H1 (cell line): ENCODE results near the gene RUSC2. TPM values are rescaled to one million over a fixed set of nuclear protein-coding genes. Genes with fewer than 3 reads are reported as not detected.

Experiments used
- CTCF ChIA-PET: fragments of 300-600 bp; sonication (Branson Sonifier 250); formaldehyde crosslinking; loops from one replicate; lab custom pipeline; 2021; ENCODE audit not compliant: partially characterized antibody; lab: Charles Lee
- POLR2A ChIA-PET: fragments of 300-600 bp; sonication (Branson Sonifier 250); formaldehyde crosslinking; loops from one replicate; lab custom pipeline; 2021; ENCODE audit warnings: inconsistent platforms; ENCODE audit not compliant: partially characterized antibody; lab: Charles Lee
- DNase-seq, 2 experiments: peaks; one replicate each; pipeline versions ENCODE4 v3.0.0 to v3.0.0-alpha.2; 2010 to 2022; ENCODE audit warnings: low spot score in 2 of 2, low read depth in 1 of 2, mixed read lengths in 1 of 2
- FAIRE-seq: peaks from 2 replicates; lab custom pipeline; 2011; peaks lifted over from hg19 to GRCh38; lab: Jason Lieb, UNC
- H2AFZ ChIP-seq: 2 replicates; pipeline ENCODE4 v1.8.1; 2012; ENCODE audit warnings: low read length, inconsistent platforms
- H2AK5ac ChIP-seq: 2 replicates; pipeline ENCODE4 v1.6.1; 2013; ENCODE audit warnings: low read depth, low read length
- H2BK120ac ChIP-seq: replicated peaks from 2 replicates; pipeline ENCODE3; 2013; ENCODE audit warnings: low read depth, low read length, inconsistent platforms
- H2BK12ac ChIP-seq: 2 replicates; pipeline ENCODE4 v1.6.1; 2013; ENCODE audit warnings: low read depth, low read length
- H2BK15ac ChIP-seq: 2 replicates; pipeline ENCODE4 v1.6.1; 2013; ENCODE audit warnings: low read length
- H2BK20ac ChIP-seq: 2 replicates; pipeline ENCODE4 v1.6.1; 2013; ENCODE audit warnings: low read length
- H2BK5ac ChIP-seq: 2 replicates; pipeline ENCODE4 v1.6.1; 2013; ENCODE audit warnings: low read depth, low read length
- H3K14ac ChIP-seq: 2 replicates; pipeline ENCODE4 v1.6.1; 2013; ENCODE audit warnings: inconsistent platforms; ENCODE audit not compliant: insufficient read length
- H3K18ac ChIP-seq: 2 replicates; pipeline ENCODE4 v1.6.1; 2013; ENCODE audit warnings: low read length; ENCODE audit errors: extremely low read depth
- H3K23ac ChIP-seq: 2 replicates; pipeline ENCODE4 v1.6.1; 2013; ENCODE audit warnings: inconsistent platforms; ENCODE audit not compliant: insufficient read length
- H3K23me2 ChIP-seq: 2 replicates; pipeline ENCODE4 v1.6.1; 2013; ENCODE audit warnings: low read depth, low read length
- H3K27ac ChIP-seq: 2 replicates; pipeline ENCODE4 v1.6.1; 2011; ENCODE audit warnings: low read depth, low read length, inconsistent platforms
- H3K27me3 ChIP-seq, 4 experiments: replicated peaks in 1 of 4; 1 replicate in 1 of 4; 2 replicates in 3 of 4; pipeline versions ENCODE4 v1.6.1 to v1.8.1; 2011 to 2013; ENCODE audit warnings: low read length in 3 of 4, mild to moderate bottlenecking in 3 of 4, inconsistent platforms in 2 of 4, mixed read lengths in 2 of 4, moderate library complexity in 1 of 4; ENCODE audit not compliant: control insufficient read depth in 3 of 4, insufficient read depth in 3 of 4; ENCODE audit errors: extremely low read depth in 1 of 4
- H3K36me3 ChIP-seq, 4 experiments: 2 replicates each; pipeline versions ENCODE4 v1.6.1 to v1.8.1; 2011 to 2013; ENCODE audit warnings: mild to moderate bottlenecking in 4 of 4, low read length in 3 of 4, moderate library complexity in 2 of 4, control low read depth in 1 of 4, inconsistent platforms in 1 of 4; ENCODE audit not compliant: insufficient read depth in 4 of 4, control insufficient read depth in 2 of 4
- H3K4ac ChIP-seq: replicated peaks from 2 replicates; pipeline ENCODE3; 2013; ENCODE audit warnings: low read length, low read depth, mixed read lengths, inconsistent platforms; ENCODE audit not compliant: insufficient read length
- H3K4me1 ChIP-seq, 4 experiments: replicated peaks in 1 of 4; 1 replicate in 1 of 4; 2 replicates in 3 of 4; pipeline versions ENCODE4 v1.6.1 to v1.8.1; 2011 to 2013; ENCODE audit warnings: low read length in 3 of 4, inconsistent platforms in 2 of 4, mixed read lengths in 1 of 4; ENCODE audit not compliant: insufficient read depth in 4 of 4, control insufficient read depth in 3 of 4
- H3K4me2 ChIP-seq, 2 experiments: 2 replicates each; pipeline versions ENCODE4 v1.6.1 to v1.8.1; 2011 to 2013; ENCODE audit warnings: low read depth in 2 of 2, low read length in 2 of 2, control low read depth in 1 of 2, inconsistent platforms in 1 of 2, mild to moderate bottlenecking in 1 of 2; ENCODE audit not compliant: insufficient read depth in 1 of 2
- H3K4me3 ChIP-seq, 4 experiments: fragments of 200-600, 300-600 bp in 1 of 4; sonication (generic), shearing (Covaris generic), sonication (Bioruptor Twin) in 1 of 4; 2 replicates each; pipeline versions ENCODE4 v1.5.1 to v1.8.1; 2011 to 2016; ENCODE audit warnings: low read length in 4 of 4, low read depth in 3 of 4, control low read depth in 2 of 4, inconsistent platforms in 2 of 4, mild to moderate bottlenecking in 2 of 4, mixed read lengths in 1 of 4, moderate library complexity in 1 of 4; ENCODE audit not compliant: insufficient read depth in 2 of 4; ENCODE audit errors: extremely low read depth in 1 of 4
- H3K56ac ChIP-seq: replicated peaks from 2 replicates; pipeline ENCODE3; 2013; ENCODE audit warnings: low read depth, mild to moderate bottlenecking, mixed read lengths, low read length, inconsistent platforms; ENCODE audit not compliant: insufficient read length
- H3K79me1 ChIP-seq: 2 replicates; pipeline ENCODE4 v1.6.1; 2013; ENCODE audit warnings: low read depth, low read length, control low read depth
- H3K79me2 ChIP-seq, 2 experiments: 2 replicates each; pipeline versions ENCODE4 v1.6.1 to v1.8.1; 2012 to 2013; ENCODE audit warnings: low read length in 2 of 2, mild to moderate bottlenecking in 2 of 2, inconsistent platforms in 1 of 2; ENCODE audit not compliant: insufficient read depth in 2 of 2, control insufficient read depth in 1 of 2
- H3K9ac ChIP-seq, 4 experiments: replicated peaks in 1 of 4; 1 replicate in 1 of 4; 2 replicates in 3 of 4; pipeline versions ENCODE4 v1.6.1 to v1.8.1; 2011 to 2013; ENCODE audit warnings: low read depth in 3 of 4, low read length in 3 of 4, control low read depth in 2 of 4, mild to moderate bottlenecking in 2 of 4, moderate library complexity in 2 of 4, inconsistent platforms in 1 of 4; ENCODE audit errors: extremely low read depth in 1 of 4
- H3K9me3 ChIP-seq, 2 experiments: 2 replicates each; pipeline versions ENCODE4 v1.6.1 to v1.8.1; 2012 to 2013; ENCODE audit warnings: mild to moderate bottlenecking in 2 of 2, moderate library complexity in 2 of 2, control low read depth in 1 of 2, inconsistent platforms in 1 of 2, low read depth in 1 of 2, low read length in 1 of 2, mixed read lengths in 1 of 2; ENCODE audit not compliant: insufficient read depth in 2 of 2
- H4K20me1 ChIP-seq, 2 experiments: replicated peaks in 1 of 2; 2 replicates each; pipeline versions ENCODE3 to v1.8.1; 2011 to 2013; ENCODE audit warnings: inconsistent platforms in 2 of 2, low read length in 2 of 2, mild to moderate bottlenecking in 1 of 2; ENCODE audit not compliant: insufficient read depth in 2 of 2, control insufficient read depth in 1 of 2
- H4K5ac ChIP-seq: 2 replicates; pipeline ENCODE4 v1.6.1; 2013; ENCODE audit warnings: low read length, low read depth, mixed read lengths, inconsistent platforms; ENCODE audit not compliant: insufficient read length
- H4K8ac ChIP-seq: 2 replicates; pipeline ENCODE4 v1.8.0; 2013; ENCODE audit warnings: mild to moderate bottlenecking, moderate library complexity, low read length, inconsistent platforms; ENCODE audit not compliant: insufficient read depth; ENCODE audit errors: extremely low read depth
- H4K91ac ChIP-seq: replicated peaks from 2 replicates; pipeline ENCODE3; 2013; ENCODE audit warnings: low read length, mixed read lengths, inconsistent platforms; ENCODE audit not compliant: insufficient read length
- PHF8 ChIP-seq: fragments of 200-600 bp; sonication (generic); conservative IDR thresholded peaks from 2 replicates; pipeline ENCODE4 v1.7.1; 2012; ENCODE audit warnings: low read depth, mild to moderate bottlenecking, inconsistent platforms, low read length, moderate library complexity
- SP1 ChIP-seq: IDR thresholded peaks from 2 replicates; pipeline ENCODE4 v1.6.1; 2011; ENCODE audit warnings: low read depth, low read length
- WGBS, 2 experiments: shearing (Covaris generic) in 1 of 2; methylation state at CpG; one replicate each; pipeline versions ENCODE4 v1.1.6 to v1.1.7; 2013 to 2015; ENCODE audit warnings: low lambda C conversion rate in 2 of 2, mixed read lengths in 2 of 2, inconsistent platforms in 1 of 2, low coverage in 1 of 2, missing lambda C conversion rate in 1 of 2; ENCODE audit not compliant: insufficient replicate concordance in 2 of 2, insufficient coverage in 1 of 2, insufficient read length in 1 of 2; ENCODE audit errors: extremely low coverage in 1 of 2, missing lambda C conversion rate in 1 of 2; 5-methylcytosine and 5-hydroxymethylcytosine counted together
- polyA plus RNA-seq, 7 experiments: library from polyadenylated mRNA; depleted of rRNA in 3 of 7; stranded (reverse) in 5 of 7; unstranded in 2 of 7; fragments of >200 nt in 5 of 7; fragments of 200-250 nt in 2 of 7; gene quantifications; 1 replicate in 5 of 7; 2 replicates in 1 of 7; 4 replicates in 1 of 7; pipeline versions ENCODE4 v1.2.1 to v1.2.3, GENCODE V29; 2011 to 2013; ENCODE audit warnings: missing spikeins in 2 of 7, mixed read lengths in 2 of 7
- total RNA-seq: library from RNA; stranded (reverse); fragmentation: NEBNext Ultra II Directional; extraction: Animal tissue kit (Norgen Biotek cat#: 25700); gene quantifications from 2 replicates; pipeline ENCODE4 v1.2.1, GENCODE V29; 2021

Gene RUSC2
- total and polyA plus RNA-seq, 2 of the 8 experiments (the other 6 are each of a cell fraction or from before 2014, with no cell fraction given), result 4.2 to 7.9 TPM

- no peak overlapping the region for H4K8ac ChIP-seq
- H2BK20ac ChIP-seq, result no peak overlapping the region
- no peaks in the 10 kb centered on the region for H3K79me2 ChIP-seq
- no peak overlapping the region for H3K14ac ChIP-seq
- H3K27me3 ChIP-seq, result no peaks in the 10 kb centered on the region
- no peak for FAIRE-seq
- H4K91ac ChIP-seq, result no peak overlapping the region
- H3K9me3 ChIP-seq, result no peaks in the 10 kb centered on the region
- no peak for DNase-seq
- H3K23ac ChIP-seq, result no peak overlapping the region
- no peak overlapping the region for H2BK12ac ChIP-seq
- H2BK120ac ChIP-seq, result no peak overlapping the region
- no peak overlapping the region for H3K9ac ChIP-seq
- CTCF ChIA-PET, result interaction anchor here (0.7 to 9.7 kb wide), 5 partner anchors 9 to 44 kb away, joined by 3 to 75 read pairs (median 6); no protein-coding TSS in a partner anchor
- H3K36me3 ChIP-seq, result no peaks in the 10 kb centered on the region
- no peak overlapping the region for H3K27ac ChIP-seq
- H3K4me3 ChIP-seq, result no peak overlapping the region
- H3K23me2 ChIP-seq, result no peaks in the 10 kb centered on the region
- no peaks in the 10 kb centered on the region for H3K79me1 ChIP-seq
- no peak overlapping the region for H3K18ac ChIP-seq
- H3K4me1 ChIP-seq, result peaks cover 0 to 4% (median 0%) of the 10 kb centered on the region in 4 experiments; a peak in 1 of 7 replicates
- no peak overlapping the region for H2BK15ac ChIP-seq
- no peak overlapping the region for H2AFZ ChIP-seq
- WGBS, 2 experiments, result 80% methylated on average over 3 of the region's 3 CpGs; no CpG with 5 or more reads in 1 of the 2 experiments
- H3K4me2 ChIP-seq, result no peak overlapping the region
- TF ChIP-seq SP1, result no peak
- TF ChIP-seq PHF8, result no peak
- H4K5ac ChIP-seq, result no peak overlapping the region
- POLR2A ChIA-PET, result interaction anchor here (0.9 kb wide), 1 partner anchor 21 kb away, joined by 3 read pairs; the partner anchor contains the start of gene RUSC2
- H4K20me1 ChIP-seq, result no peaks in the 10 kb centered on the region
- no peak overlapping the region for H2BK5ac ChIP-seq
- no peak overlapping the region for H3K56ac ChIP-seq
- no peak overlapping the region for H2AK5ac ChIP-seq
- H3K4ac ChIP-seq, result no peak overlapping the region
Measured at GRCh38 chr9:35510754-35511428, 21.0 kb downstream of the RUSC2 start.
